ENCODE results near the gene SEMA5A. TPM values are rescaled to one million over a fixed set of nuclear protein-coding genes. Genes with fewer than 3 reads are reported as not detected.

SEMA5A gene
- polyA plus RNA-seq, 1 of the 3 experiments (the other 2 are of a cell fraction) = 0.58 TPM

DNA sequence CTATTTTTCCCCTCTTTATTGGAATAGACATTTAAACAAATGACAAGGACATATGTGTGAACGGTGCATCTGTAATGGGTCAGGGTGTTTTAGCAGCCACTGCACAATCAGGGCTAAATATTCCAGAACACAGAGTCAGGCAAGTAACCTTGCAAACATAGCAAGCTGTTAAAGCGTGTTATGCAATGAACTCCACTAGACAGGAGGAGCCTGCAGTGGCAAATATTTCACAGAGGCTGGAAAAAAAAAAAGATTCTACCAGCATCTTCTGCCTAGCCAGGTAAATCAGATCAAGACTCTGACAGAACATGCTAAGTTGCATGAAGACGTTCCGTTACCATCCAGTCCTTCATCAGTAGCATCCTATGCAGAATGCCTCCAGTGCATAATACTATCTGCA, 171.8 kb downstream of the SEMA5A start:
- no peak overlapping the region for H3K9ac ChIP-seq
- no peaks in the 10 kb centered on the region for H3K79me2 ChIP-seq (ENCODE audit: insufficient read depth)
- no peak overlapping the region for H2AFZ ChIP-seq (ENCODE audit: low read depth)
- H4K20me1 ChIP-seq (ENCODE audit: insufficient read depth) = no peaks in the 10 kb centered on the region
- no peak for DNase-seq
- peaks cover 4% of the 10 kb centered on the region for H3F3A ChIP-seq (replicated peaks; ENCODE audit: insufficient read depth)
- H3K36me3 ChIP-seq (replicated peaks in 1 of 2; ENCODE audit: control insufficient read depth in 1 of 2, insufficient read depth in 2 of 2, low read length in 1 of 2) = peaks cover 0 to 2% of the 10 kb centered on the region in 2 experiments
- no peak overlapping the region for H3K4me3 ChIP-seq (ENCODE audit: low read depth in 2 of 2, low read length in 1 of 2)
- whole genome bisulfite sequencing (ENCODE audit: low lambda C conversion rate) = 67% methylated on average over 4 of the region's 4 CpGs
- TF ChIP-seq YY1 (IDR thresholded peaks at IDR 0.05; ENCODE audit: low read depth) = no peak
- TF ChIP-seq FOXJ3 (CRISPR knock-in tag; IDR thresholded peaks at IDR 0.05) = no peak
- no peak for TF ChIP-seq TAF1 (IDR thresholded peaks at IDR 0.05; ENCODE audit: borderline replicate concordance, low read depth, low read length)
- TF ChIP-seq MEF2A (IDR thresholded peaks at IDR 0.05; ENCODE audit: borderline replicate concordance, low read depth) = no peak
- no peak for TF ChIP-seq GABPA (IDR thresholded peaks at IDR 0.05; ENCODE audit: low read depth)
- TF ChIP-seq MXI1 (IDR thresholded peaks at IDR 0.05; ENCODE audit: low read depth, low read length) = no peak
- no peaks in the 10 kb centered on the region for H3K9me3 ChIP-seq
- no peaks in the 10 kb centered on the region for H3K4me1 ChIP-seq (ENCODE audit: control insufficient read depth in 1 of 2, insufficient read depth in 2 of 2, low read depth in 1 of 2, low read length in 1 of 2)
- ChIA-PET POLR2A (no interaction called here), CTCF (no interaction called here)
- H3K27ac ChIP-seq (ENCODE audit: low read depth in 2 of 2, low read length in 1 of 2) = no peak overlapping the region
- no peaks in the 10 kb centered on the region for H3K27me3 ChIP-seq (ENCODE audit: insufficient read depth)
- no peak overlapping the region for H3K4me2 ChIP-seq
- H3K9me2 ChIP-seq = no peaks in the 10 kb centered on the region

- no peak overlapping the region for H3K27ac ChIP-seq (ENCODE audit: low read depth in 2 of 2, low read length in 1 of 2)
- H3K9me3 ChIP-seq = no peaks in the 10 kb centered on the region
- POLR2A ChIA-PET = no interaction called here
- no peaks in the 10 kb centered on the region for H3K27me3 ChIP-seq (ENCODE audit: insufficient read depth)
- no peak overlapping the region for H3K9ac ChIP-seq
- no peaks in the 10 kb centered on the region for H4K20me1 ChIP-seq (ENCODE audit: insufficient read depth)
- H3K4me1 ChIP-seq (ENCODE audit: control insufficient read depth in 1 of 2, insufficient read depth in 2 of 2, low read depth in 1 of 2, low read length in 1 of 2) = no peaks in the 10 kb centered on the region
- H3K4me2 ChIP-seq = no peak overlapping the region
- no peak overlapping the region for H3K4me3 ChIP-seq (ENCODE audit: low read depth in 2 of 2, low read length in 1 of 2)
- H3F3A ChIP-seq (replicated peaks; ENCODE audit: insufficient read depth) = peaks cover 4% of the 10 kb centered on the region
- no peaks in the 10 kb centered on the region for H3K36me3 ChIP-seq (replicated peaks in 1 of 2; ENCODE audit: control insufficient read depth in 1 of 2, insufficient read depth in 2 of 2, low read length in 1 of 2)
- no peak overlapping the region for H2AFZ ChIP-seq (ENCODE audit: low read depth)
- 81% methylated on average over 2 of the region's 2 CpGs for WGBS (ENCODE audit: low lambda C conversion rate)
- H3K79me2 ChIP-seq (ENCODE audit: insufficient read depth) = no peaks in the 10 kb centered on the region
- TF ChIP-seq PBX3 (IDR thresholded peaks at IDR 0.05) = no peak
- TF ChIP-seq MEF2A (IDR thresholded peaks at IDR 0.05; ENCODE audit: borderline replicate concordance, low read depth) = no peak
- TF ChIP-seq YY1 (IDR thresholded peaks at IDR 0.05; ENCODE audit: low read depth) = no peak
- TF ChIP-seq, protein P1, sequence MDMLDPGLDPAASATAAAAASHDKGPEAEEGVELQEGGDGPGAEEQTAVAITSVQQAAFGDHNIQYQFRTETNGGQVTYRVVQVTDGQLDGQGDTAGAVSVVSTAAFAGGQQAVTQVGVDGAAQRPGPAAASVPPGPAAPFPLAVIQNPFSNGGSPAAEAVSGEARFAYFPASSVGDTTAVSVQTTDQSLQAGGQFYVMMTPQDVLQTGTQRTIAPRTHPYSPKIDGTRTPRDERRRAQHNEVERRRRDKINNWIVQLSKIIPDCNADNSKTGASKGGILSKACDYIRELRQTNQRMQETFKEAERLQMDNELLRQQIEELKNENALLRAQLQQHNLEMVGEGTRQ (IDR thresholded peaks at IDR 0.05; ENCODE audit: borderline replicate concordance, low read depth, low read length) = no peak
- CTCF ChIA-PET = no interaction called here
- DNase-seq = no peak
- no peaks in the 10 kb centered on the region for H3K9me2 ChIP-seq
Observed at GRCh38 chr5:9373571-9373970, 172.3 kb downstream of the SEMA5A start.

DNA sequence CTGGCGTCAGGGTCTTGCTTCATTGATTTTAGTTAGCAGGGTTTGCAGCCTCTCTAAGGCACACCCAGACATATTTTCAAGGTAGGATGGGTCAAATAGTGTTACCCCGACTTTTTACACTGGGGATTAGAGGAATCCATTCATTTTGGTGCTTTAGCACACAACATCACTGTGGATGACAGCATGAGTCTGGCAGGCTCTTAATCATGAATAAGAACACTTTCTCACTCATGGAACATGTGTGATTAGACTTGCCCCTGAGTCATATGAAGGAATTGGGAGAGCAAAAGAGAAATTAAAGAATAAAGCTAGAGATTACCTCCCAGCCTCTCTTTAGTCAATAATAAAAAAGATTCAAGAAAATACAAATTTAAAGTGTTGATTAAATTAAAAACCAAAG, 175.6 kb downstream of the SEMA5A start:
- WGBS (ENCODE audit: low lambda C conversion rate) = 71% methylated on average over 2 of the region's 2 CpGs
- POLR2A ChIA-PET = no interaction called here
- CTCF ChIA-PET = no interaction called here
- Histone ChIP-seq H2AFZ (ENCODE audit: low read depth) (no peak overlapping the region), H3K9me2 (no peaks in the 10 kb centered on the region), H3K4me2 (no peak overlapping the region), H3F3A (replicated peaks; ENCODE audit: insufficient read depth) (no peaks in the 10 kb centered on the region), H3K4me3 (ENCODE audit: low read depth in 2 of 2, low read length in 1 of 2) (no peak overlapping the region), H3K27me3 (ENCODE audit: insufficient read depth) (no peaks in the 10 kb centered on the region), H3K9me3 (no peaks in the 10 kb centered on the region), H3K79me2 (ENCODE audit: insufficient read depth) (no peaks in the 10 kb centered on the region), H3K4me1 (ENCODE audit: control insufficient read depth in 1 of 2, insufficient read depth in 2 of 2, low read depth in 1 of 2, low read length in 1 of 2) (peaks cover 0 to 6% of the 10 kb centered on the region in 2 experiments; a peak in 2 of 4 replicates), H3K9ac (no peak overlapping the region), H3K27ac (ENCODE audit: low read depth in 2 of 2, low read length in 1 of 2) (no peak overlapping the region), H4K20me1 (ENCODE audit: insufficient read depth) (no peaks in the 10 kb centered on the region), H3K36me3 (replicated peaks in 1 of 2; ENCODE audit: control insufficient read depth in 1 of 2, insufficient read depth in 2 of 2, low read length in 1 of 2) (no peaks in the 10 kb centered on the region)
- no peak for DNase-seq
- no peak for TF ChIP-seq RCOR1 (IDR thresholded peaks at IDR 0.05; ENCODE audit: low read length)
- TF ChIP-seq, protein P1 (IDR thresholded peaks at IDR 0.05; ENCODE audit: borderline replicate concordance, low read depth, low read length) = no peak
- no peak for TF ChIP-seq MAX (IDR thresholded peaks at IDR 0.05; ENCODE audit: low read depth)
- no peak for TF ChIP-seq ELF1 (IDR thresholded peaks at IDR 0.05)
- no peak for TF ChIP-seq SMC3 (IDR thresholded peaks at IDR 0.05; ENCODE audit: low read depth, low read length)
- no peak for TF ChIP-seq RFX5 (IDR thresholded peaks at IDR 0.05; ENCODE audit: low read length)
- TF ChIP-seq FOSL2 (IDR thresholded peaks at IDR 0.05; ENCODE audit: borderline replicate concordance, low read depth) = no peak
- no peak for TF ChIP-seq ZBTB33 (IDR thresholded peaks at IDR 0.05; ENCODE audit: borderline replicate concordance, low read depth)
- TF ChIP-seq, protein P2, sequence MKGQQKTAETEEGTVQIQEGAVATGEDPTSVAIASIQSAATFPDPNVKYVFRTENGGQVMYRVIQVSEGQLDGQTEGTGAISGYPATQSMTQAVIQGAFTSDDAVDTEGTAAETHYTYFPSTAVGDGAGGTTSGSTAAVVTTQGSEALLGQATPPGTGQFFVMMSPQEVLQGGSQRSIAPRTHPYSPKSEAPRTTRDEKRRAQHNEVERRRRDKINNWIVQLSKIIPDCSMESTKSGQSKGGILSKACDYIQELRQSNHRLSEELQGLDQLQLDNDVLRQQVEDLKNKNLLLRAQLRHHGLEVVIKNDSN (IDR thresholded peaks at IDR 0.05; ENCODE audit: borderline replicate concordance, low read depth) = no peak
- TF ChIP-seq FOXJ3 (CRISPR knock-in tag; IDR thresholded peaks at IDR 0.05) = no peak
